ENCODE data around the gene MCTP2. TPM values are rescaled to one million over a fixed set of nuclear protein-coding genes. Genes with fewer than 3 reads are reported as not detected.
A peak's percentile ranks its signal among the peaks of the same experiment; 100 is the strongest.
"Not testable (repeated sequence)": the region's sequence is repeated elsewhere in the genome, so short reads cannot be mapped to it uniquely, and the experiment has no call there.

Gene MCTP2
- total and polyA plus RNA-seq, 10 donors: 5.6 to 205 (median 107) TPM

- no peak for DNase-seq
- H3K36me3 ChIP-seq: no peaks in the 10 kb centered on the region
- no peaks in the 10 kb centered on the region for H3K27me3 ChIP-seq (replicated peaks in 1 of 7)
- H3K4me1 ChIP-seq: peaks cover 5 to 72% (median 35%) of the 10 kb centered on the region in 6 donors
- H3K9me3 ChIP-seq: no peaks in the 10 kb centered on the region
- TF ChIP-seq POLR2AphosphoS5 (IDR thresholded peaks at IDR 0.05): no peak
- no peak overlapping the region for H3K4me3 ChIP-seq
- intact Hi-C loops (cut with DNase I; ENCODE audit: low total_unique reads): no loop called here
- 61 to 71% (median 68%) methylated on average over 2 of the region's 2 CpGs for WGBS, 5 donors
- peak overlapping the region in 1 of 8 donors; percentile 52 for H3K27ac ChIP-seq
Observed at GRCh38 chr15:94240480-94240879, 9.1 kb downstream of the MCTP2 start.

- Histone ChIP-seq H3K9me3 (no peaks in the 10 kb centered on the region), H3K27ac (peak overlapping the region in 1 of 8 donors; percentile 11), H3K4me1 (peaks cover 5 to 60% (median 34%) of the 10 kb centered on the region in 6 donors), H3K36me3 (no peaks in the 10 kb centered on the region), H3K4me3 (no peak overlapping the region), H3K27me3 (replicated peaks in 1 of 7) (no peaks in the 10 kb centered on the region)
- TF ChIP-seq POLR2A (IDR thresholded peaks at IDR 0.05) (no peak), POLR2AphosphoS5 (IDR thresholded peaks at IDR 0.05) (no peak), CTCF (IDR thresholded peaks at IDR 0.05 in 8 of 11, conservative IDR thresholded peaks at IDR 0.05 in 3 of 11) (no peak)
- intact Hi-C loops (cut with DNase I; ENCODE audit: low total_unique reads): no loop called here
- no peak for DNase-seq
- 86 to 96% (median 91%) methylated on average over 2 of the region's 2 CpGs for WGBS, 5 donors
Observed at GRCh38 chr15:94242257-94242656, 10.9 kb downstream of the MCTP2 start.

- H3K27ac ChIP-seq; H3K9me3 ChIP-seq; H3K36me3 ChIP-seq; H3K27me3 ChIP-seq (replicated peaks in 1 of 7); H3K4me3 ChIP-seq; intact Hi-C loops (cut with DNase I; ENCODE audit: low total_unique reads); DNase-seq: not testable (repeated sequence)
- peaks cover 4 to 60% (median 27%) of the 10 kb centered on the region in 6 donors for H3K4me1 ChIP-seq
- 96 to 98% (median 98%) methylated on average over 33 of the region's 33 CpGs for WGBS, 5 donors
Observed at GRCh38 chr15:94243003-94243402, 11.6 kb downstream of the MCTP2 start.

GRCh38 chr15:94243418-94243817, 12.1 kb downstream of the MCTP2 start:
- no peak overlapping the region for H3K4me3 ChIP-seq
- H3K9me3 ChIP-seq: no peaks in the 10 kb centered on the region
- H3K4me1 ChIP-seq: peaks cover 0 to 60% (median 24%) of the 10 kb centered on the region in 6 donors
- H3K27ac ChIP-seq: no peak overlapping the region
- intact Hi-C loops (cut with DNase I; ENCODE audit: low total_unique reads): no loop called here
- peaks cover 0 to 2% (median 0%) of the 10 kb centered on the region in 6 donors for H3K36me3 ChIP-seq
- DNase-seq: no peak
- H3K27me3 ChIP-seq (replicated peaks in 1 of 7): no peaks in the 10 kb centered on the region
- TF ChIP-seq CTCF (IDR thresholded peaks at IDR 0.05 in 8 of 11, conservative IDR thresholded peaks at IDR 0.05 in 3 of 11) (no peak), POLR2AphosphoS5 (IDR thresholded peaks at IDR 0.05) (no peak), POLR2A (IDR thresholded peaks at IDR 0.05) (no peak)
- WGBS, 5 donors: 95 to 98% (median 97%) methylated on average over 24 of the region's 24 CpGs

GRCh38 chr15:94246016-94246415, 14.7 kb downstream of the MCTP2 start:
- no peak for TF ChIP-seq CTCF (IDR thresholded peaks at IDR 0.05 in 8 of 11, conservative IDR thresholded peaks at IDR 0.05 in 3 of 11)
- TF ChIP-seq POLR2A (IDR thresholded peaks at IDR 0.05): no peak
- TF ChIP-seq POLR2AphosphoS5 (IDR thresholded peaks at IDR 0.05): no peak
- Histone ChIP-seq H3K9me3 (no peaks in the 10 kb centered on the region), H3K36me3 (peaks cover 0 to 3% (median 0%) of the 10 kb centered on the region in 6 donors), H3K27me3 (replicated peaks in 1 of 7) (no peaks in the 10 kb centered on the region), H3K27ac (no peak overlapping the region), H3K4me3 (no peak overlapping the region), H3K4me1 (peaks cover 0 to 59% (median 8%) of the 10 kb centered on the region in 6 donors)
- DNase-seq: no peak
- intact Hi-C loops (cut with DNase I; ENCODE audit: low total_unique reads): no loop called here
- 77 to 80% (median 79%) methylated on average over 4 of the region's 4 CpGs for WGBS, 5 donors

Measured in spleen (tissue), 11 donors.